CD4-positive, alpha-beta T cell treated with Interleukin-17A for 4 hours (primary cell): ENCODE data around the gene RFC2.

Experiments
- DNase-seq: peaks from one replicate; pipeline ENCODE4 v3.0.0-alpha.2; 2020; ENCODE audit warnings: mixed read lengths

RFC2 gene

GRCh38 chr7:74185016-74185415, 69.2 kb downstream of the RFC2 start:
- DNase-seq: no peak

GRCh38 chr7:74183653-74184450, 70.3 kb downstream of the RFC2 start:
- peak; percentile 39 for DNase-seq

- no peak for DNase-seq
These were observed 71.1 kb downstream of the RFC2 start for GRCh38 chr7:74183142-74183541.

- DNase-seq: no peak
These were observed 71.6 kb downstream of the RFC2 start for GRCh38 chr7:74182453-74183090.

GRCh38 chr7:74181821-74182220, 72.4 kb downstream of the RFC2 start:
- no peak for DNase-seq
